OCI-LY3 (cell line): ENCODE data around the gene SPDYA.

Experiments
- H2AFZ ChIP-seq: fragments of 200-600, 300-600 bp; shearing (Covaris generic); 2 replicates; pipeline ENCODE4 v1.6.0; 2014; ENCODE audit warnings: antibody characterized with exemption, low read depth, low read length
- H3K27ac ChIP-seq: fragments of 200-600, 300-600 bp; sonication (generic); 2 replicates; pipeline ENCODE4 v1.5.1; 2014; ENCODE audit warnings: mild to moderate bottlenecking, low read length, moderate library complexity, mixed read lengths
- H3K27me3 ChIP-seq: fragments of 200-600, 300-600 bp; sonication (generic); 2 replicates; pipeline ENCODE4 v1.6.1; 2014; ENCODE audit warnings: low read depth, low read length, mixed read lengths
- H3K36me3 ChIP-seq: fragments of 200-600, 300-600 bp; sonication (generic); replicated peaks from 2 replicates; pipeline ENCODE3; 2014; ENCODE audit warnings: low read depth, low read length, mixed read lengths
- H3K4me1 ChIP-seq: fragments of 300-600, 200-600 bp; sonication (generic); 2 replicates; pipeline ENCODE4 v1.6.1; 2014; ENCODE audit warnings: low read length, mixed read lengths
- H3K4me2 ChIP-seq: fragments of 200-600, 300-600 bp; sonication (generic); 2 replicates; pipeline ENCODE4 v1.6.1; 2014; ENCODE audit warnings: low read length, mixed read lengths
- H3K4me3 ChIP-seq: fragments of 300-600, 200-600 bp; sonication (generic); 2 replicates; pipeline ENCODE4 v1.5.1; 2014; ENCODE audit warnings: antibody characterized with exemption, mild to moderate bottlenecking, low read length, moderate library complexity
- H3K79me2 ChIP-seq: fragments of 300-600, 200-600 bp; shearing (Covaris generic); 2 replicates; pipeline ENCODE4 v1.6.1; 2014; ENCODE audit warnings: mild to moderate bottlenecking, low read length, mixed read lengths
- H3K9ac ChIP-seq: fragments of 300-600, 200-600 bp; shearing (Covaris generic); 2 replicates; pipeline ENCODE4 v1.6.0; 2014; ENCODE audit warnings: mild to moderate bottlenecking, low read length, moderate library complexity
- H3K9me3 ChIP-seq: fragments of 200-600, 300-600 bp; shearing (Covaris generic); 2 replicates; pipeline ENCODE4 v1.6.1; 2014; ENCODE audit warnings: low read length, mixed read lengths; ENCODE audit not compliant: insufficient read depth
- H4K20me1 ChIP-seq: fragments of 200-600, 300-600 bp; sonication (generic); 2 replicates; pipeline ENCODE4 v1.6.1; 2016; ENCODE audit warnings: low read length, mixed read lengths; ENCODE audit not compliant: insufficient read depth
- EZH2phosphoT487 ChIP-seq: fragments of 200-600 bp; shearing (Covaris generic); IDR thresholded peaks from 2 replicates; pipeline ENCODE4 v1.6.1; 2018; ENCODE audit warnings: antibody characterized with exemption, mixed run types, low read depth
- TF ChIP-seq, protein P1 (sequence below): fragments of 200-600, 300-600 bp; sonication (generic); IDR thresholded peaks from 2 replicates; pipeline ENCODE4 v1.5.1; 2014; ENCODE audit warnings: antibody characterized with exemption, low read length, low read depth

Gene SPDYA

DNA sequence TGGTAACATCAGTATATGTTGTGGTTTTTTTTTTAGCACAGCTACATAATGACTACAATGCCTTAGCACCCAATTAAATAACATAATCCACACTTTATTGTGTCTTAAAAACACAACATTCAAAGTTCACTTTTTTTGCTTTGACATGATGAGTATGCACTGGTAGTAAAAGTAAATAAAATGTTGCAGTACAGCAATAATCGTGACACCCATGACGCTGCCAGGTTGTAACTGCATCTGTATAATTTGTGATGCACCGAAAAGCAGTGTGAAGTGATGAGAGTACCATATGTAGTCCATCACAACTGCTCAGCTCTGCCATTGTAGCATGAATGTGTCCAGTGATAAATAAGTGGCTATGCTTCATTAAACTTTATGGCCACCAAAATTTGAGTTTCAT is 43.3 kb upstream of the SPDYA start:
- Histone ChIP-seq H3K9ac (no peak overlapping the region), H3K4me3 (no peak overlapping the region), H3K9me3 (no peaks in the 10 kb centered on the region; the same call in 1 of the 2 replicates), H3K4me1 (0 out of 2 replicates have a peak, but pooled peaks cover 5% of the 10 kb centered on the region), H3K79me2 (peaks cover 99% of the 10 kb centered on the region), H3K36me3 (peaks cover 18% of the 10 kb centered on the region), H3K27ac (no peak overlapping the region), H3K4me2 (no peak overlapping the region), H4K20me1 (peaks cover 96% of the 10 kb centered on the region), H3K27me3 (no peaks in the 10 kb centered on the region), H2AFZ (no peak overlapping the region)
- TF ChIP-seq, protein P1, sequence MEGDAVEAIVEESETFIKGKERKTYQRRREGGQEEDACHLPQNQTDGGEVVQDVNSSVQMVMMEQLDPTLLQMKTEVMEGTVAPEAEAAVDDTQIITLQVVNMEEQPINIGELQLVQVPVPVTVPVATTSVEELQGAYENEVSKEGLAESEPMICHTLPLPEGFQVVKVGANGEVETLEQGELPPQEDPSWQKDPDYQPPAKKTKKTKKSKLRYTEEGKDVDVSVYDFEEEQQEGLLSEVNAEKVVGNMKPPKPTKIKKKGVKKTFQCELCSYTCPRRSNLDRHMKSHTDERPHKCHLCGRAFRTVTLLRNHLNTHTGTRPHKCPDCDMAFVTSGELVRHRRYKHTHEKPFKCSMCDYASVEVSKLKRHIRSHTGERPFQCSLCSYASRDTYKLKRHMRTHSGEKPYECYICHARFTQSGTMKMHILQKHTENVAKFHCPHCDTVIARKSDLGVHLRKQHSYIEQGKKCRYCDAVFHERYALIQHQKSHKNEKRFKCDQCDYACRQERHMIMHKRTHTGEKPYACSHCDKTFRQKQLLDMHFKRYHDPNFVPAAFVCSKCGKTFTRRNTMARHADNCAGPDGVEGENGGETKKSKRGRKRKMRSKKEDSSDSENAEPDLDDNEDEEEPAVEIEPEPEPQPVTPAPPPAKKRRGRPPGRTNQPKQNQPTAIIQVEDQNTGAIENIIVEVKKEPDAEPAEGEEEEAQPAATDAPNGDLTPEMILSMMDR = no peak
- no peak for TF ChIP-seq EZH2phosphoT487

GRCh38 chr2:28768422-28768821 is 42.2 kb upstream of the SPDYA start:
- peaks cover 7% of the 10 kb centered on the region for H3K36me3 ChIP-seq

GRCh38 chr2:28768952-28769351 is 41.7 kb upstream of the SPDYA start:
- H3K27ac ChIP-seq = no peak overlapping the region
- no peak overlapping the region for H3K4me3 ChIP-seq
- peaks cover 6% of the 10 kb centered on the region for H3K36me3 ChIP-seq
- H3K9ac ChIP-seq = no peak overlapping the region
- H2AFZ ChIP-seq = no peak overlapping the region
- H3K4me1 ChIP-seq = 0 out of 2 replicates have a peak, but pooled peaks cover 5% of the 10 kb centered on the region
- H3K79me2 ChIP-seq = peaks cover 99% of the 10 kb centered on the region
- H3K4me2 ChIP-seq = no peak overlapping the region
- TF ChIP-seq, protein P1 = no peak
- no peak for TF ChIP-seq EZH2phosphoT487
- peaks cover 96% of the 10 kb centered on the region for H4K20me1 ChIP-seq
- no peaks in the 10 kb centered on the region for H3K9me3 ChIP-seq
- H3K27me3 ChIP-seq = no peaks in the 10 kb centered on the region

More at GRCh38 chr2:28768422-28768821, 42.2 kb upstream of the SPDYA start:
- no peak for TF ChIP-seq EZH2phosphoT487
- TF ChIP-seq, protein P1 = no peak
- Histone ChIP-seq H3K9me3 (no peaks in the 10 kb centered on the region), H3K4me1 (0 out of 2 replicates have a peak, but pooled peaks cover 5% of the 10 kb centered on the region), H4K20me1 (peaks cover 96% of the 10 kb centered on the region), H3K27me3 (no peaks in the 10 kb centered on the region), H2AFZ (no peak overlapping the region), H3K79me2 (peaks cover 99% of the 10 kb centered on the region), H3K27ac (no peak overlapping the region), H3K4me2 (no peak overlapping the region), H3K4me3 (no peak overlapping the region), H3K9ac (no peak overlapping the region)

GRCh38 chr2:28772351-28772750 is 38.3 kb upstream of the SPDYA start:
- H2AFZ ChIP-seq = no peak overlapping the region
- no peak for TF ChIP-seq EZH2phosphoT487
- TF ChIP-seq, protein P1 = no peak
- no peaks in the 10 kb centered on the region for H3K9me3 ChIP-seq
- no peak overlapping the region for H3K4me3 ChIP-seq
- no peak overlapping the region for H3K9ac ChIP-seq
- peaks cover 12% of the 10 kb centered on the region for H3K36me3 ChIP-seq
- H3K79me2 ChIP-seq = peaks cover 99% of the 10 kb centered on the region
- H3K27me3 ChIP-seq = no peaks in the 10 kb centered on the region
- no peak overlapping the region for H3K4me2 ChIP-seq
- 0 out of 2 replicates have a peak, but pooled peaks cover 11% of the 10 kb centered on the region for H3K4me1 ChIP-seq
- H4K20me1 ChIP-seq = peaks cover 95% of the 10 kb centered on the region
- no peak overlapping the region for H3K27ac ChIP-seq
